Neural cell (in vitro differentiated cells): Measurements from ENCODE around the gene RBM19. TPM values are rescaled to one million over a fixed set of nuclear protein-coding genes. Genes with fewer than 3 reads are reported as not detected.

Source experiments
- H2AFZ ChIP-seq: fragments of 200-600, 300-800 bp; sonication (generic), shearing (Covaris generic); 2 replicates; pipeline ENCODE4 v1.6.0; 2014; ENCODE audit warnings: low read depth, mild to moderate bottlenecking, antibody characterized with exemption, low read length, moderate library complexity
- H3F3A ChIP-seq: fragments of 200-600 bp; shearing (Covaris generic); 2 replicates; pipeline ENCODE4 v1.6.1; 2016; ENCODE audit warnings: mild to moderate bottlenecking, moderate library complexity, mixed read lengths, antibody characterized with exemption, low read length; ENCODE audit not compliant: insufficient read depth, poor library complexity, severe bottlenecking
- H3K27ac ChIP-seq: fragments of 200-600, 300-800 bp; sonication (generic), shearing (Covaris generic); 2 replicates; pipeline ENCODE4 v1.5.1; 2014; ENCODE audit warnings: mild to moderate bottlenecking, low read length, moderate library complexity
- H3K27me3 ChIP-seq: fragments of 300-800, 200-600 bp; sonication (generic), shearing (Covaris generic); 2 replicates; pipeline ENCODE4 v1.6.0; 2014; ENCODE audit warnings: mild to moderate bottlenecking, low read depth, low read length, moderate library complexity; ENCODE audit not compliant: insufficient read depth
- H3K36me3 ChIP-seq: fragments of 300-800, 200-600 bp; sonication (generic), shearing (Covaris generic); 2 replicates; pipeline ENCODE4 v1.5.1; 2014; ENCODE audit warnings: mild to moderate bottlenecking, antibody characterized with exemption, low read length, moderate library complexity; ENCODE audit not compliant: insufficient read depth
- H3K4me2 ChIP-seq: fragments of 300-800, 200-600 bp; sonication (generic), shearing (Covaris generic); 2 replicates; pipeline ENCODE4 v1.6.0; 2014; ENCODE audit warnings: mild to moderate bottlenecking, low read length
- H3K4me3 ChIP-seq: fragments of 300-800, 200-600 bp; sonication (generic), shearing (Covaris generic); 2 replicates; pipeline ENCODE4 v1.5.1; 2014; ENCODE audit warnings: mild to moderate bottlenecking, low read length, moderate library complexity
- H3K79me2 ChIP-seq: fragments of 200-600 bp; shearing (Covaris generic); replicated peaks from 2 replicates; pipeline ENCODE4 v1.6.0; 2014; ENCODE audit warnings: mild to moderate bottlenecking, low read length, moderate library complexity; ENCODE audit not compliant: insufficient read depth
- H3K9ac ChIP-seq: fragments of 300-800, 200-600 bp; sonication (generic), shearing (Covaris generic); 2 replicates; pipeline ENCODE4 v1.6.1; 2016; ENCODE audit warnings: mild to moderate bottlenecking, low read length, mixed read lengths
- H3K9me2 ChIP-seq: fragments of 200-600 bp; shearing (Covaris generic); 2 replicates; pipeline ENCODE4 v1.6.1; 2016; ENCODE audit warnings: mild to moderate bottlenecking, low read length, mixed read lengths; ENCODE audit not compliant: insufficient read depth
- H3K9me3 ChIP-seq: fragments of 200-600, 300-800 bp; sonication (generic), shearing (Covaris generic); 2 replicates; pipeline ENCODE4 v1.6.1; 2016; ENCODE audit warnings: mild to moderate bottlenecking, mixed run types, low read length, moderate library complexity, mixed read lengths
- H4K20me1 ChIP-seq: fragments of 200-600 bp; shearing (Covaris generic); 2 replicates; pipeline ENCODE4 v1.6.1; 2016; ENCODE audit warnings: mild to moderate bottlenecking, mixed run types; ENCODE audit not compliant: insufficient read depth
- CTCF ChIP-seq: fragments of 450-650 bp; IDR thresholded peaks from 2 replicates; pipeline ENCODE4 v1.5.1; 2014; ENCODE audit warnings: antibody characterized with exemption, mild to moderate bottlenecking, moderate library complexity; ENCODE audit not compliant: poor library complexity, severe bottlenecking
- EP300 ChIP-seq: fragments of 450-650 bp; conservative IDR thresholded peaks from 2 replicates; pipeline ENCODE4 v1.6.1; 2014; ENCODE audit warnings: antibody characterized with exemption, mild to moderate bottlenecking, moderate library complexity; ENCODE audit not compliant: poor library complexity, severe bottlenecking
- MXI1 ChIP-seq: fragments of 450-650 bp; conservative IDR thresholded peaks from 2 replicates; pipeline ENCODE4 v1.6.1; 2014; ENCODE audit warnings: antibody characterized with exemption, mild to moderate bottlenecking; ENCODE audit not compliant: poor library complexity, severe bottlenecking
- POLR2AphosphoS5 ChIP-seq: IDR thresholded peaks from 2 replicates; pipeline ENCODE4 v1.6.1; 2012
- RAD21 ChIP-seq: fragments of 450-650 bp; conservative IDR thresholded peaks from 2 replicates; pipeline ENCODE4 v1.6.1; 2014; ENCODE audit warnings: antibody characterized with exemption, mild to moderate bottlenecking, moderate library complexity
- SMC3 ChIP-seq: fragments of 450-650 bp; conservative IDR thresholded peaks from 2 replicates; pipeline ENCODE4 v1.6.1; 2014; ENCODE audit warnings: antibody characterized with exemption, mild to moderate bottlenecking, moderate library complexity; ENCODE audit not compliant: poor library complexity
- polyA plus RNA-seq: library from polyadenylated mRNA; depleted of rRNA; stranded (reverse); fragments of >200 nt; gene quantifications from 2 replicates; pipeline ENCODE4 v1.2.3, GENCODE V29; 2014
- TF ChIP-seq, protein P1 (sequence below): IDR thresholded peaks from 2 replicates; pipeline ENCODE4 v1.6.1; 2012; ENCODE audit warnings: borderline replicate concordance

RBM19 gene
- polyA plus RNA-seq, 1 donor from 2014 or later = 14.2 TPM

GRCh38 chr12:113880326-113880725 lies 85.8 kb downstream of the RBM19 start:
- H3K9me2 ChIP-seq = no peaks in the 10 kb centered on the region
- peak overlapping the region; percentile 35 for H3K4me3 ChIP-seq
- TF ChIP-seq POLR2AphosphoS5 = peak; percentile 63
- no peak for TF ChIP-seq CTCF
- no peak for TF ChIP-seq MXI1
- TF ChIP-seq EP300 = peak; percentile 79
- no peak for TF ChIP-seq RAD21
- no peaks in the 10 kb centered on the region for H3K27me3 ChIP-seq
- no peaks in the 10 kb centered on the region for H3F3A ChIP-seq
- peak overlapping the region; percentile 37 for H3K9ac ChIP-seq
- no peaks in the 10 kb centered on the region for H3K9me3 ChIP-seq
- peak overlapping the region; percentile 1 for H3K4me2 ChIP-seq
- no peak overlapping the region for H2AFZ ChIP-seq
- H4K20me1 ChIP-seq = no peaks in the 10 kb centered on the region
- no peaks in the 10 kb centered on the region for H3K36me3 ChIP-seq
- peak overlapping the region; percentile 53 for H3K27ac ChIP-seq
- no peaks in the 10 kb centered on the region for H3K79me2 ChIP-seq

- no peaks in the 10 kb centered on the region for H4K20me1 ChIP-seq
- H3K27me3 ChIP-seq = no peaks in the 10 kb centered on the region
- peak overlapping the region; percentile 53 for H3K27ac ChIP-seq
- H2AFZ ChIP-seq = no peak overlapping the region
- H3K4me2 ChIP-seq = no peak overlapping the region
- H3K4me3 ChIP-seq = peak overlapping the region; percentile 11
- H3K79me2 ChIP-seq = no peaks in the 10 kb centered on the region
- no peaks in the 10 kb centered on the region for H3K9me3 ChIP-seq
- no peaks in the 10 kb centered on the region for H3F3A ChIP-seq
- no peaks in the 10 kb centered on the region for H3K9me2 ChIP-seq
- peak overlapping the region; percentile 34 for H3K9ac ChIP-seq
- TF ChIP-seq EP300 = no peak
- TF ChIP-seq, protein P1, sequence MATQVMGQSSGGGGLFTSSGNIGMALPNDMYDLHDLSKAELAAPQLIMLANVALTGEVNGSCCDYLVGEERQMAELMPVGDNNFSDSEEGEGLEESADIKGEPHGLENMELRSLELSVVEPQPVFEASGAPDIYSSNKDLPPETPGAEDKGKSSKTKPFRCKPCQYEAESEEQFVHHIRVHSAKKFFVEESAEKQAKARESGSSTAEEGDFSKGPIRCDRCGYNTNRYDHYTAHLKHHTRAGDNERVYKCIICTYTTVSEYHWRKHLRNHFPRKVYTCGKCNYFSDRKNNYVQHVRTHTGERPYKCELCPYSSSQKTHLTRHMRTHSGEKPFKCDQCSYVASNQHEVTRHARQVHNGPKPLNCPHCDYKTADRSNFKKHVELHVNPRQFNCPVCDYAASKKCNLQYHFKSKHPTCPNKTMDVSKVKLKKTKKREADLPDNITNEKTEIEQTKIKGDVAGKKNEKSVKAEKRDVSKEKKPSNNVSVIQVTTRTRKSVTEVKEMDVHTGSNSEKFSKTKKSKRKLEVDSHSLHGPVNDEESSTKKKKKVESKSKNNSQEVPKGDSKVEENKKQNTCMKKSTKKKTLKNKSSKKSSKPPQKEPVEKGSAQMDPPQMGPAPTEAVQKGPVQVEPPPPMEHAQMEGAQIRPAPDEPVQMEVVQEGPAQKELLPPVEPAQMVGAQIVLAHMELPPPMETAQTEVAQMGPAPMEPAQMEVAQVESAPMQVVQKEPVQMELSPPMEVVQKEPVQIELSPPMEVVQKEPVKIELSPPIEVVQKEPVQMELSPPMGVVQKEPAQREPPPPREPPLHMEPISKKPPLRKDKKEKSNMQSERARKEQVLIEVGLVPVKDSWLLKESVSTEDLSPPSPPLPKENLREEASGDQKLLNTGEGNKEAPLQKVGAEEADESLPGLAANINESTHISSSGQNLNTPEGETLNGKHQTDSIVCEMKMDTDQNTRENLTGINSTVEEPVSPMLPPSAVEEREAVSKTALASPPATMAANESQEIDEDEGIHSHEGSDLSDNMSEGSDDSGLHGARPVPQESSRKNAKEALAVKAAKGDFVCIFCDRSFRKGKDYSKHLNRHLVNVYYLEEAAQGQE = no peak
- no peak for TF ChIP-seq CTCF
- no peak for TF ChIP-seq RAD21
- TF ChIP-seq POLR2AphosphoS5 = no peak
- TF ChIP-seq SMC3 = no peak
- no peak for TF ChIP-seq MXI1
- H3K36me3 ChIP-seq = no peaks in the 10 kb centered on the region
These were observed 86.5 kb downstream of the RBM19 start for GRCh38 chr12:113879658-113880057.
